ENCODE results near the gene MCM7.

MCM7 gene

GRCh38 chr7:100075418-100075817 is 25.8 kb downstream of the MCM7 start:
- H3K9me3 ChIP-seq (replicated peaks in 1 of 2; ENCODE audit: control insufficient read depth in 2 of 2, insufficient read depth in 1 of 2, low read depth in 1 of 2, low read length in 2 of 2): peaks cover 67 to 88% of the 10 kb centered on the region in 2 donors
- WGBS, 2 donors (ENCODE audit: extremely low coverage in 2 of 2, insufficient read length in 2 of 2, insufficient replicate concordance in 1 of 2): no CpG with 5 or more reads among the region's 6 CpGs
- H2BK5ac ChIP-seq (ENCODE audit: low read length): no peak overlapping the region
- no peak overlapping the region for H3K23ac ChIP-seq (ENCODE audit: low read depth, low read length, poor library complexity)
- H2AK5ac ChIP-seq (ENCODE audit: low read depth, low read length): no peak overlapping the region
- no peak overlapping the region for H3K9ac ChIP-seq (ENCODE audit: low read depth, low read length, poor library complexity)
- H2AFZ ChIP-seq (ENCODE audit: low read length): no peak overlapping the region
- H3K18ac ChIP-seq (ENCODE audit: low read length): no peak overlapping the region
- no peak overlapping the region for H2BK15ac ChIP-seq (ENCODE audit: low read length)
- H3K4me2 ChIP-seq (ENCODE audit: insufficient read depth, low read length, poor library complexity, severe bottlenecking): no peak overlapping the region
- no peak overlapping the region for H3K4me3 ChIP-seq (ENCODE audit: low read length in 2 of 2)
- peaks cover 1 to 5% of the 10 kb centered on the region in 2 donors for H3K4me1 ChIP-seq (ENCODE audit: control insufficient read depth in 2 of 2, insufficient read depth in 1 of 2, low read depth in 1 of 2, low read length in 2 of 2)
- DNase-seq (ENCODE audit: low spot score): no peak
- H3K27ac ChIP-seq (replicated peaks; ENCODE audit: low read length): no peak overlapping the region
- H3K79me1 ChIP-seq (ENCODE audit: low read depth, low read length): peaks cover 7% of the 10 kb centered on the region
- no peak overlapping the region for H4K91ac ChIP-seq (ENCODE audit: low read depth, low read length, poor library complexity)
- H3K36me3 ChIP-seq (replicated peaks in 1 of 2; ENCODE audit: control insufficient read depth in 2 of 2, insufficient read depth in 2 of 2, low read length in 2 of 2): peaks cover 79 to 99% of the 10 kb centered on the region in 2 donors
- H3K14ac ChIP-seq (ENCODE audit: low read length): no peak overlapping the region
- H3K4ac ChIP-seq (ENCODE audit: low read length): no peak overlapping the region
- H2BK120ac ChIP-seq (ENCODE audit: low read depth, low read length): no peak overlapping the region
- H2BK12ac ChIP-seq (ENCODE audit: low read length): no peak overlapping the region
- no peak overlapping the region for H4K8ac ChIP-seq (ENCODE audit: low read depth, low read length)
- H3K27me3 ChIP-seq (ENCODE audit: control insufficient read depth in 3 of 3, insufficient read depth in 3 of 3, low read depth in 1 of 3, low read length in 3 of 3): no peaks in the 10 kb centered on the region

- H2AFZ ChIP-seq (ENCODE audit: low read length): no peak overlapping the region
- H3K9ac ChIP-seq (ENCODE audit: low read depth, low read length, poor library complexity): no peak overlapping the region
- no peak overlapping the region for H3K4me2 ChIP-seq (ENCODE audit: insufficient read depth, low read length, poor library complexity, severe bottlenecking)
- H3K4ac ChIP-seq (ENCODE audit: low read length): no peak overlapping the region
- no peak overlapping the region for H3K18ac ChIP-seq (ENCODE audit: low read length)
- no peak overlapping the region for H3K23ac ChIP-seq (ENCODE audit: low read depth, low read length, poor library complexity)
- no peak overlapping the region for H4K91ac ChIP-seq (ENCODE audit: low read depth, low read length, poor library complexity)
- peaks cover 7% of the 10 kb centered on the region for H3K79me1 ChIP-seq (ENCODE audit: low read depth, low read length)
- peaks cover 83 to 100% of the 10 kb centered on the region in 2 donors for H3K36me3 ChIP-seq (replicated peaks in 1 of 2; ENCODE audit: control insufficient read depth in 2 of 2, insufficient read depth in 2 of 2, low read length in 2 of 2)
- WGBS, 2 donors (ENCODE audit: extremely low coverage in 2 of 2, insufficient read length in 2 of 2, insufficient replicate concordance in 1 of 2): no CpG with 5 or more reads among the region's 7 CpGs
- no peak for DNase-seq (ENCODE audit: low spot score)
- no peak overlapping the region for H3K14ac ChIP-seq (ENCODE audit: low read length)
- peaks cover 0 to 2% of the 10 kb centered on the region in 2 donors for H3K4me1 ChIP-seq (ENCODE audit: control insufficient read depth in 2 of 2, insufficient read depth in 1 of 2, low read depth in 1 of 2, low read length in 2 of 2)
- H2BK120ac ChIP-seq (ENCODE audit: low read depth, low read length): no peak overlapping the region
- H4K8ac ChIP-seq (ENCODE audit: low read depth, low read length): no peak overlapping the region
- no peak overlapping the region for H2BK5ac ChIP-seq (ENCODE audit: low read length)
- H2BK12ac ChIP-seq (ENCODE audit: low read length): no peak overlapping the region
- no peaks in the 10 kb centered on the region for H3K27me3 ChIP-seq (ENCODE audit: control insufficient read depth in 3 of 3, insufficient read depth in 3 of 3, low read depth in 1 of 3, low read length in 3 of 3)
- H3K4me3 ChIP-seq (ENCODE audit: low read length in 2 of 2): no peak overlapping the region
- peaks cover 73 to 93% of the 10 kb centered on the region in 2 donors for H3K9me3 ChIP-seq (replicated peaks in 1 of 2; ENCODE audit: control insufficient read depth in 2 of 2, insufficient read depth in 1 of 2, low read depth in 1 of 2, low read length in 2 of 2)
- H2BK15ac ChIP-seq (ENCODE audit: low read length): no peak overlapping the region
- H3K27ac ChIP-seq (replicated peaks; ENCODE audit: low read length): no peak overlapping the region
- H2AK5ac ChIP-seq (ENCODE audit: low read depth, low read length): no peak overlapping the region
Observed at GRCh38 chr7:100074841-100075240, 26.4 kb downstream of the MCM7 start.

DNA sequence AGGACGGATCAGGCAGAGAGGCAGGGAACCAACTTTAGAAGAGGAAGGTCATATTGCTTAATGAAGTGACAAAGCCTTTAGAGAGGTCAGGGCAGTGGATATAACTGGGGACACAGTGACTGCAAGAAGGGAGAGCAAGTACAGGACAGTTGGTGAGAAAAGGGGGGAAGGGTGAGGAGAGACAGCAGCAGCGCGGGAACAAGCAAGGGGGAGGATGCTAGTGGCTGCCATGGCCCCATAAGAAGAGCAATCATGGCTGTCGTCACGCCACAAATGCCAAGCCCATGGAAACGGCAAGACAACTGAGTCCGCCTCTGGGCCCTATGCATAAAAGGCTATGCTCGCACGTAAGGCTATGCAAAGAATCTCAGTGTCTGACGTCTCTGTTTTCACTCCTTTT is 28.7 kb downstream of the MCM7 start:
- Histone ChIP-seq H3K23ac (ENCODE audit: low read depth, low read length, poor library complexity) (no peak overlapping the region), H2BK15ac (ENCODE audit: low read length) (no peak overlapping the region), H4K91ac (ENCODE audit: low read depth, low read length, poor library complexity) (no peak overlapping the region), H3K18ac (ENCODE audit: low read length) (no peak overlapping the region), H2BK12ac (ENCODE audit: low read length) (no peak overlapping the region), H4K8ac (ENCODE audit: low read depth, low read length) (no peak overlapping the region), H3K79me1 (ENCODE audit: low read depth, low read length) (peaks cover 6% of the 10 kb centered on the region), H2BK120ac (ENCODE audit: low read depth, low read length) (no peak overlapping the region), H2AK5ac (ENCODE audit: low read depth, low read length) (no peak overlapping the region), H2BK5ac (ENCODE audit: low read length) (no peak overlapping the region), H3K4me1 (ENCODE audit: control insufficient read depth in 2 of 2, insufficient read depth in 1 of 2, low read depth in 1 of 2, low read length in 2 of 2) (no peaks in the 10 kb centered on the region), H2AFZ (ENCODE audit: low read length) (no peak overlapping the region), H3K4ac (ENCODE audit: low read length) (no peak overlapping the region), H3K36me3 (replicated peaks in 1 of 2; ENCODE audit: control insufficient read depth in 2 of 2, insufficient read depth in 2 of 2, low read length in 2 of 2) (peaks cover 77 to 98% of the 10 kb centered on the region in 2 donors), H3K14ac (ENCODE audit: low read length) (no peak overlapping the region), H3K4me2 (ENCODE audit: insufficient read depth, low read length, poor library complexity, severe bottlenecking) (no peak overlapping the region), H3K27ac (replicated peaks; ENCODE audit: low read length) (no peak overlapping the region), H3K4me3 (ENCODE audit: low read length in 2 of 2) (peak overlapping the region in 1 of 2 donors; percentile 12), H3K9me3 (replicated peaks in 1 of 2; ENCODE audit: control insufficient read depth in 2 of 2, insufficient read depth in 1 of 2, low read depth in 1 of 2, low read length in 2 of 2) (peaks cover 70 to 82% of the 10 kb centered on the region in 2 donors), H3K27me3 (ENCODE audit: control insufficient read depth in 3 of 3, insufficient read depth in 3 of 3, low read depth in 1 of 3, low read length in 3 of 3) (no peaks in the 10 kb centered on the region), H3K9ac (ENCODE audit: low read depth, low read length, poor library complexity) (no peak overlapping the region)
- no peak for DNase-seq (ENCODE audit: low spot score)
- no CpG with 5 or more reads among the region's 10 CpGs for WGBS, 2 donors (ENCODE audit: extremely low coverage in 2 of 2, insufficient read length in 2 of 2, insufficient replicate concordance in 1 of 2)

GRCh38 chr7:100071018-100071723 is 30.0 kb downstream of the MCM7 start:
- Histone ChIP-seq H3K9ac (ENCODE audit: low read depth, low read length, poor library complexity) (no peak overlapping the region), H2AFZ (ENCODE audit: low read length) (no peak overlapping the region), H3K36me3 (replicated peaks in 1 of 2; ENCODE audit: control insufficient read depth in 2 of 2, insufficient read depth in 2 of 2, low read length in 2 of 2) (peaks cover 69 to 87% of the 10 kb centered on the region in 2 donors), H3K14ac (ENCODE audit: low read length) (no peak overlapping the region), H3K4me1 (ENCODE audit: control insufficient read depth in 2 of 2, insufficient read depth in 1 of 2, low read depth in 1 of 2, low read length in 2 of 2) (no peaks in the 10 kb centered on the region), H2BK5ac (ENCODE audit: low read length) (no peak overlapping the region), H3K79me1 (ENCODE audit: low read depth, low read length) (peaks cover 2% of the 10 kb centered on the region), H2BK12ac (ENCODE audit: low read length) (no peak overlapping the region), H4K8ac (ENCODE audit: low read depth, low read length) (no peak overlapping the region), H2BK15ac (ENCODE audit: low read length) (no peak overlapping the region), H3K18ac (ENCODE audit: low read length) (no peak overlapping the region), H3K23ac (ENCODE audit: low read depth, low read length, poor library complexity) (no peak overlapping the region), H4K91ac (ENCODE audit: low read depth, low read length, poor library complexity) (no peak overlapping the region), H3K4ac (ENCODE audit: low read length) (no peak overlapping the region), H2BK120ac (ENCODE audit: low read depth, low read length) (no peak overlapping the region), H3K4me3 (ENCODE audit: low read length in 2 of 2) (no peak overlapping the region), H3K4me2 (ENCODE audit: insufficient read depth, low read length, poor library complexity, severe bottlenecking) (no peak overlapping the region), H2AK5ac (ENCODE audit: low read depth, low read length) (no peak overlapping the region), H3K27me3 (ENCODE audit: control insufficient read depth in 3 of 3, insufficient read depth in 3 of 3, low read depth in 1 of 3, low read length in 3 of 3) (no peaks in the 10 kb centered on the region), H3K9me3 (replicated peaks in 1 of 2; ENCODE audit: control insufficient read depth in 2 of 2, insufficient read depth in 1 of 2, low read depth in 1 of 2, low read length in 2 of 2) (peaks cover 64 to 71% of the 10 kb centered on the region in 2 donors), H3K27ac (replicated peaks; ENCODE audit: low read length) (no peak overlapping the region)
- no CpG with 5 or more reads among the region's 11 CpGs for WGBS, 2 donors (ENCODE audit: extremely low coverage in 2 of 2, insufficient read length in 2 of 2, insufficient replicate concordance in 1 of 2)
- DNase-seq (ENCODE audit: low spot score): no peak

Measured in neuronal stem cell (in vitro differentiated cells).